Amniotic epithelial cell (primary cell): ENCODE measurements around the gene PDE2A.
A peak's percentile ranks its signal among the peaks of the same experiment; 100 is the strongest.

Source experiments
- DNase-seq: peaks from one replicate; pipeline ENCODE4 v3.0.0-alpha.2; 2010; ENCODE audit warnings: low read depth

Gene PDE2A

DNA sequence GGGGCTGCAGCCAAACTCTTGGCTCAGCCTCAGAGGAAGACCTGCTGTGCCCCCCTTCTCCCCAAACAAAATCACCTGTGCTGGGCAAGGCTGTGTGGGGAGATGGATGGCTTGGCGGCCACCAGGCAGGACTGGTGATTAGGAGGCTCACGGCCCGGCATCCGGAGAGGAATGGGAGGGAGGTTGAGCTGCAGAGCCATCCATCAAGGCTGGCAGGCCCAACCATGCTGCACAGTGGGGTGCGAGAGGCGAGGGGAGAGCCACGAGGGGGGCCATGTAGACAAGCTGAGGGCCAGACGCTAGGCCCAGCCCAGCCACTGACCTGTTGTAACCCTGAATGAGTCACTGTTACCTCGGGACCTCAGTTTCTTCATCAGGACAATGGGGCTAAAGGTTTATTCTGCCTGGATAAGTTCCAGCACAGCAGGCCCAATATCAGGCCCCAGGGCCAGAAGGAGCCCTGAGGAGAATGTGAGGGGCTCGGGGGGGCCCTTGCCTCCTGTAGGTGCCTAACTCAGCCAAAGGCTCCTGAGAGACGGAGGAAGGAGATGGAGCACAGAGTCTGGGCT is 18.2 kb downstream of the PDE2A start:
- no peak for DNase-seq

DNA sequence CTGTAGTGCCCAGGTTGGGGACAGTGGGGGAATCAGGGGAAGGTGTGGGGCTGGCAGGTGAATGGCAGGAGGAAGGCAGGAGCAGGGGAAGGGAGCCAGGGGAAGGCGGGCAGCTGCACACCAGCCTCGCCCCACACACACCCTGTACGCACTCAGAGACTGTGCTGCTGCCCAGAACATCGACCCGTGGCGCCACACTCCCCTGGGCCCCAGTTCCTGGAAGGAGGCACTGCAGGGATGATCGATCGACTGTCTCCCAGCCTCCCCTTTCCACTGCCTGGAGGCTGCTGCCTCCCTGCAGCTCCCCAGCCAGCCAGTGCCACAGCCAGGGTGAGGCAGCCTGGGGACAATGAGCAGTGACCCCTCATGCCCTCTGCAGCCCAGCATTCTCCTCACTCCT is 19.2 kb downstream of the PDE2A start:
- DNase-seq, result no peak

DNA sequence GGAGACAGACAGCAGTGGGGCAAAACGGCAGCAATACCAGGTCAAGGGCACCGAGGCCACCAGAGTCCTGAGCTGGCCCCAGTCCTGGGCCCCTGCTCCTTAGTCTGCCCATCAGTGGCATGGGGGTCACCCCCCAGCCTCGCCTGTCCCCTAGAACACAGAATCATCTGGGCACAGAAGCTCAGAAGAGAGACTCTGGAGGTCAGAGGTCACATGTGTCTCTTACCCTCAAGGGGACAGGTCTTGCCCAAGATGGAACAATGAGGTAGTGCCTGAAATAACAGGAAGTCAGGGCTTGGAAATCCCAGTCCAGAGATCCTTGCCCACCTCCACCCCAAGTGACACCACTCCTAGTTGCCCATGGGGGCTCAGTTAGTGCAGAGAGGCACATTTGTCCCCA is 20.6 kb downstream of the PDE2A start:
- DNase-seq, result no peak

DNA sequence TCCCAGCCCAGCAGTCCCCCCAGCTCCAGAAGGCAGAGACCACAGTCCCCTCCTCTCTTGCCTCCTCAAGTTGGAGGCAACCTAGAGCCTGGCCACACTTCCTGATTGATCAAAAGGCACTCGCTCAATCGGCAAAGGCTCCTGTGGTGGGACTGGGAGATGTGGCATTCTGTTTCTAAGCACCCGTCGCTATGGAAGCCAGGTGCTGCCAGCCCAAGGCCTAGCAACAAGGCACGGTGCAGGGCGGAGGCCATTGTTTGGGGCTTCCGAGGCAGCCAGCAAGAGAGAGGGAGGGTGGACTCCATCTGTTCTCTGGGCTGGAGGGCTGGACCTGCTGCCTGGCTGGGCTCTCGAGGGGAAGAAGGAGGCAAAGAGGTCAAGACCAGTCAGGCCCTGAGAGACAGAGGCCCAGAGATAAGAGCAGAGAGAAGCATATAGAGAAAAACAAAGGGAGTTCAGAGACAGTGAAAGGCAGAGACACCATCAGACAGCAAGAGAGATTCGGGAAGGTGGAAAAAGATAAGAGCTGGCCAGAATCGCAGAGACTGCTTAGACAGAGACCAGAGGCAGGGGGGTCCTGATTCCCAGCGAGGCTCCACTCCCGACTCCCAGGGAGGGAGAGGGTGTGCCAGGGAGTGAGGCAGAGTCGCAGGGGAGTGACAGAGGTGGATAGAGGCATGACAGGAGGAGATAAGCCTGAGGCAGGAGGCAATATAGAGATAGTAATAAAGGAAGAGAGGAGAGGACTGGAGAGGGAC is 21.2 kb downstream of the PDE2A start:
- no peak for DNase-seq

DNA sequence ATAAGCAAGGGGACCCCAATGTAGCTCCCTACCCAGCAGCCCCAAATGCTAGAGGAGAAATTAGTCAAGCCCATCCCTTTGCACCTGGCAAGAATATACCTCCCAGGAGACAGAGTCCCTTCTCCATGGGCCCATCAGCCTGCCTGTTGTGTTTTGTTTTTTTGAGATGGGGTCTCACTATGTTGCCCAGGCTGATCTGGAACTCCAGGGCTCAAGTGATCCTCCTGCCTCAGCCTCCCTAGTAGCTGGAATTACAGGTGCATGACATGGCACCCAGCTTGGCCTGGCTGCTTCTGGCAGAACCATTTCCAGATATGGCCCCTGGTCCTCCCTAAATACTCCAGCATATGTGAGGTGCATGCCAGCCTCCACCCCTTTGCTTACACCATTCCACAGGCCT is 22.1 kb downstream of the PDE2A start:
- no peak for DNase-seq

GRCh38 chr11:72649215-72649976 is 24.8 kb downstream of the PDE2A start:
- no peak for DNase-seq

- no peak for DNase-seq
These were observed 25.7 kb downstream of the PDE2A start for GRCh38 chr11:72648384-72649136.

DNA sequence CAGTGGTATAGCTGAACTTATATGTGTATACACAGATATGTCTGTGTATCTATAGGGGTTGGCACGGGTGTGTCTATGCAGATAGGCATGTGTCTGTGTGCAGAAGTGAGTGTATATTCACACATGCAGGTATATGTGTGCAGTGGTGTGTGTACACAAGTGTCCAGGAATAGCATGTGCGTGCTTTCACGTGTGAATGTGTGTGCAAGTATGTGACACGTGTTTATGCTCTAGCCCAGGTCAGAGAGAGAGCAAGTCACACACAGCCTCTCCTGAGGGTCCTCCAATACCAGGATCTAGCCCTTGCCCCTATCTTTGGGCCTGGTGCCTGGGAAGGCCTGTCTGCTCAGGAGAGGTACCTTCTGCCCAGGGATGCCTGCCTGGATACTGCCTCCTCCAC is 26.3 kb downstream of the PDE2A start:
- DNase-seq, result no peak

- no peak for DNase-seq
These were observed 27.8 kb downstream of the PDE2A start for GRCh38 chr11:72646472-72646871.

GRCh38 chr11:72646024-72646423 is 28.2 kb downstream of the PDE2A start:
- no peak for DNase-seq

- DNase-seq, result peak; percentile 9
These were observed 30.7 kb downstream of the PDE2A start for GRCh38 chr11:72643547-72643946.

- DNase-seq, result peak; percentile 13
These were observed 31.2 kb downstream of the PDE2A start for GRCh38 chr11:72642884-72643522.

- no peak for DNase-seq
These were observed 32.0 kb downstream of the PDE2A start for GRCh38 chr11:72642043-72642883.

DNA sequence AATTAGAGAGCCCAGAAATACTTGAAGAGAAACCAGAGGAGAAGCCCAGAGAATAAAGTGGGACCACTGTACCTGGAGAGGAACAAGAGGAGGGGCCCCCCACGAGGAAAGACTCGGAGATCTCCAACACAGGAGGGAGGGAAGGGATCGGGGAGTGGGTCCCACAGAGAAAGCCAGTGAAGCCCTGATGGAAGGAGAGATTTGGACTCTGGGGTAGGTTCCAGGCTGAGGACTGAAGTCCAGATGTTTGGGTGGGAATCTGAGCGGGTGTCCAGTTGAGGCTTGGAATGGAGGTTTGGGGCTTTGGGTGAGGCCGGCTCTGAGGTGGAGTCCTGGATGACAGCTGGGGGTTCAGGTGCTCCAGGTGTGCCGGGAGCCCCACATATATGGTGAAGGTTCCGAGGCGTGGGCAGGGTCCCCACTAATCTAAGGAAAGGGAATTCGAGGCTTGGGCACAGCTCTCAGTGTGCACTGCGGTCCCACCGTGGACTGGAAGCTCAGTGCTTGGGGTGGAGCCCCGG is 32.6 kb downstream of the PDE2A start:
- no peak for DNase-seq

DNA sequence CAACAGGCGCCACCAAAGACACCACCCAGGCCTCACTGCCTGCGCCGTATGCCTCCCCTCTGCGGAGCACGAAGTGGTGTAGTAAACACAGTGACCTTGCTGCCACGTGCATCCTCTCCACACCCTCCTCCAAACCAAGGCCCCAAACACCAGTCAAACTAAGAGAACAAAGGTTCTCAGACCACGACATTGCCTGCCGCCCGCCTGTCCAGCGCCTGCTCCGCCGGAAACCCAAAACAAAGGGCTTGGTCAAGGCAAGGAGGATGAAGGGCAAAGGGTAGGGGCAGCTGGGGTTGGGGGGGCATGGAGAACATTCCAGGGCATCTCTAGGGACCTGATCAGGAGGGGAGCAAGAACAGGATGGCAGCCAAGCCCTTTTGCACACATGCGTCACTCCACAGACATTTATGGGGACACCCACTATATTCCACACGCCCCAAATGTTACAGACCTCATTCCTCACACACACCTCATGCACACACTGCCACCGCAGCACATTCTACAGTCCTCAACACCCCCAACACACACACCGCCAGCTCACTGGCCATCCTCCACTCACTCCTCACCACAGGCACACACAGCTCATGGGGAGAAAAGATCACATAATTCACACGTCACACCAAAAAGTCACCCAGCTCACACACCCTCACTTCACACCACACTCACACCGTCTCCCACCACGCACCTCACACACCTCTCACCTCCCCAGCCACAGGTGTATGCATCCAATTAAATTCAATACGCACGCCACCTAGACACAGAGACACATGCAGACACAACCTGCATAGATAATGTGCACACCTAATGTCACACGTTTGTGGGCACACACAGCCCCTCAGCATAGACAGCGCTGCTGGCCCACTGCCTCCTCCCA is 34.5 kb downstream of the PDE2A start:
- no peak for DNase-seq

DNA sequence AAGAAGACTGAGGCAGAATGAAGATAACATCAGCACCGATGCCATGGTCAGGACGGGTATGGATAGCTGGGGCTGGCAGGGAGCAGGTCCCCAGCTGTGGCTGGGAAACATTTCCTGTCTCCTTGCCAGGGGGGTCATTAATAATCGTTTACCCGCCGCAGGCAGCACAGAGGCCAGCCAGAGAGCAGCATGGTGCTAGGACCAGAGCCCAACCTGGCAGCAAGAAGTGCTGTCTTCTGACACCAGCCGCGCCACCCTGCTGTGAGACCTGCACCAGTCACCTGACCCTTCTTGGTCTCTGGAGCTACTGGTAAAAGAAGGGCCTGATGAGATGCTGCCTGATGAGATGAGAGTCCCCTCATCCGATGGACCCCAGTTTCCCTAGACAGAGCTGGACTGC is 36.3 kb downstream of the PDE2A start:
- no peak for DNase-seq

DNA sequence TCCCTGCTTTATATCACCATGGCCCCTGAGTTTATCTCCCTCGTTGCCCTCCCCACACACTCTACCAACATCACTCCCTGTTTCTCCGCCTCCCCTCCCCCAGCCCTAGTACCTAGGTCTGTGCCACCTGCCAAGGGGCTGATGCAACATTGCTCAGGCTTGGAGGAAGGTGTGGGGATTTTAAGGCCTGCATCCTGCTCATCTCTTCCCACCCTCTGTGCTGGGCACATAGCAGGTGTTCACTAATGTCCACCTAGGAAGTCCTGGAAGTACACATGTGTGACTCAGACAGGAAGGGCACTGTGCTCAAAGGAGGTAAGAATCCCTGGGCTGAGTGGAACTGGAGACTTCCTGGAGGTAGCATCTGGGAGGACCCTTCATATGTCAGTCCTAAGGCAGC is 37.0 kb downstream of the PDE2A start:
- DNase-seq, result no peak

GRCh38 chr11:72636376-72636775 is 37.8 kb downstream of the PDE2A start:
- no peak for DNase-seq

GRCh38 chr11:72635933-72636332 is 38.3 kb downstream of the PDE2A start:
- DNase-seq, result no peak
